IgD-negative memory B cell (primary cell): ENCODE measurements around the gene ZFC3H1. TPM values are rescaled to one million over a fixed set of nuclear protein-coding genes. Genes with fewer than 3 reads are reported as not detected.
"Not testable (repeated sequence)": the region's sequence is repeated elsewhere in the genome, so short reads cannot be mapped to it uniquely, and the experiment has no call there.

ENCODE experiments used
- H3K27ac Mint-ChIP-seq, 3 donors: one replicate each; pipeline ENCODE4 v1.8.0; 2020 to 2022; ENCODE audit warnings: mild to moderate bottlenecking in 3 of 3, mixed read lengths in 3 of 3, moderate library complexity in 1 of 3
- H3K27me3 Mint-ChIP-seq: one replicate; pipeline ENCODE4 v1.8.0; 2021; ENCODE audit warnings: mixed read lengths
- H3K36me3 Mint-ChIP-seq: one replicate; pipeline ENCODE4 v1.8.0; 2020; ENCODE audit warnings: mild to moderate bottlenecking, mixed read lengths
- H3K4me1 Mint-ChIP-seq, 3 donors: one replicate each; pipeline ENCODE4 v1.8.0; 2020 to 2022; ENCODE audit warnings: mixed read lengths in 3 of 3, mild to moderate bottlenecking in 1 of 3
- H3K4me3 Mint-ChIP-seq, 4 donors: one replicate each; pipeline ENCODE4 v1.8.0; 2020 to 2022; ENCODE audit warnings: mild to moderate bottlenecking in 4 of 4, mixed read lengths in 4 of 4, moderate library complexity in 3 of 4
- H3K9me3 Mint-ChIP-seq, 3 donors: one replicate each; pipeline ENCODE4 v1.8.0; 2020 to 2021; ENCODE audit warnings: mixed read lengths in 3 of 3, mild to moderate bottlenecking in 1 of 3
- polyA plus RNA-seq: library from polyadenylated mRNA; unstranded; fragments of 300-500 nt; fragmentation: Illumina TruSeq; gene quantifications from one replicate; pipeline ENCODE4 v1.2.3, GENCODE V29; 2021

ZFC3H1 gene
- polyA plus RNA-seq, 1 donor from 2014 or later: 39.3 TPM

GRCh38 chr12:71589478-71589881, 74.2 kb downstream of the ZFC3H1 start:
- no peaks in the 10 kb centered on the region for H3K4me1 Mint-ChIP-seq
- peaks cover 25% of the 10 kb centered on the region for H3K27me3 Mint-ChIP-seq
- H3K9me3 Mint-ChIP-seq: peaks cover 0 to 3% (median 0%) of the 10 kb centered on the region in 3 donors
- no peaks in the 10 kb centered on the region for H3K36me3 Mint-ChIP-seq
- H3K4me3 Mint-ChIP-seq: no peak overlapping the region
- H3K27ac Mint-ChIP-seq: no peak overlapping the region

GRCh38 chr12:71587012-71587411, 76.6 kb downstream of the ZFC3H1 start:
- Mint-ChIP-seq H3K27me3 (peaks cover 18% of the 10 kb centered on the region), H3K4me3 (no peak overlapping the region), H3K4me1 (no peaks in the 10 kb centered on the region), H3K9me3 (no peaks in the 10 kb centered on the region), H3K27ac (peak overlapping the region in 1 of 3 donors; percentile 54), H3K36me3 (no peaks in the 10 kb centered on the region)

DNA sequence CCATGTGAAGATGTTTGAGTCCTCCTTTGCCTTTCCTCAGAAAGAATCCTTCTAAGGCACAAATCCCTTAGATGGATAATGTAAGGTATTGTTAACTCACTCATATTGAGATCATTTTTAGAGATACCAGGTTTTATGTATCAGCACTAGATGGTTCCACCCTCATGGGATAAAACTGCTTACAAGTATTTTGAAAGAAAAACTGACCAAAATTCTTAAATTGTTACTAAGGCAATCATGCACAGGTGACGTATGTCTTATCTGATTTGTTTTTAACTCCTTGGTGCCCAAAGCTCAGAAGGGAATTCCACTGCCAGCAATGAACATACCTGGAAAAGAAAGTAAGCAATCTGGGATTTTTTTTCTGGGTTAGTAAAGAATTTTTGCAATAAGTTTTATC, 78.4 kb downstream of the ZFC3H1 start:
- no peak overlapping the region for H3K4me3 Mint-ChIP-seq
- no peak overlapping the region for H3K27ac Mint-ChIP-seq
- H3K4me1 Mint-ChIP-seq: no peaks in the 10 kb centered on the region
- H3K36me3 Mint-ChIP-seq: no peaks in the 10 kb centered on the region
- peaks cover 9% of the 10 kb centered on the region for H3K27me3 Mint-ChIP-seq
- H3K9me3 Mint-ChIP-seq: no peaks in the 10 kb centered on the region

GRCh38 chr12:71584356-71584755, 79.3 kb downstream of the ZFC3H1 start:
- Mint-ChIP-seq H3K4me3 (no peak overlapping the region), H3K9me3 (no peaks in the 10 kb centered on the region), H3K36me3 (peaks cover 2% of the 10 kb centered on the region), H3K27ac (peak overlapping the region in 1 of 3 donors; percentile 16), H3K27me3 (peaks cover 9% of the 10 kb centered on the region), H3K4me1 (no peaks in the 10 kb centered on the region)

GRCh38 chr12:71582925-71583324, 80.7 kb downstream of the ZFC3H1 start:
- Mint-ChIP-seq H3K4me1 (no peaks in the 10 kb centered on the region), H3K36me3 (peaks cover 2% of the 10 kb centered on the region), H3K27ac (no peak overlapping the region), H3K4me3 (no peak overlapping the region), H3K27me3 (peaks cover 9% of the 10 kb centered on the region), H3K9me3 (no peaks in the 10 kb centered on the region)

- Mint-ChIP-seq H3K27ac (no peak overlapping the region), H3K27me3 (peaks cover 4% of the 10 kb centered on the region), H3K4me3 (no peak overlapping the region), H3K9me3 (no peaks in the 10 kb centered on the region), H3K36me3 (peaks cover 2% of the 10 kb centered on the region), H3K4me1 (no peaks in the 10 kb centered on the region)
Measured at GRCh38 chr12:71581206-71581605, 82.4 kb downstream of the ZFC3H1 start.

GRCh38 chr12:71578694-71579258, 84.9 kb downstream of the ZFC3H1 start:
- H3K36me3 Mint-ChIP-seq: peaks cover 2% of the 10 kb centered on the region
- H3K4me3 Mint-ChIP-seq: no peak overlapping the region
- H3K4me1 Mint-ChIP-seq: no peaks in the 10 kb centered on the region
- H3K9me3 Mint-ChIP-seq: peaks cover 0 to 2% (median 0%) of the 10 kb centered on the region in 3 donors
- H3K27me3 Mint-ChIP-seq: peaks cover 3% of the 10 kb centered on the region
- no peak overlapping the region for H3K27ac Mint-ChIP-seq

DNA sequence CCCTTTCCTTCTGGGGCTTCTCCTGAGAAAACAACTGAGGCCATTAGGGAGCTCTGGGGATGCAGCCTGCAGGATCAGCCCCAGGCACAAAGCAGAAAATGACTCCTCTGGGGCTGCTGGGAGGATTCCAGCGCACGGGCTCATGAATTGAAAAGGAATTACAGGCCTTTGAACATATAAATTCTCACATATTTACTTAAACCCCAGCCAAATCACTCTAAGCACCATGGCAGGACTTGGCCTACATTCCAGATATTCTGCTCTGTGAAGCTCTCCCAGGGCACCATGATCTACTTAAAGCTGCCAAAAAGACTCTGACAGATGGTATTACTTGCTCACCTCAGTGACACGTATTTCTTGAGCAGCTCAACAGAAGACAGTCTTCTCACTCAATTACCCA, 87.2 kb downstream of the ZFC3H1 start:
- Mint-ChIP-seq H3K27me3 (peaks cover 4% of the 10 kb centered on the region), H3K9me3 (peaks cover 0 to 2% (median 0%) of the 10 kb centered on the region in 3 donors), H3K27ac (no peak overlapping the region), H3K36me3 (peaks cover 2% of the 10 kb centered on the region), H3K4me3 (no peak overlapping the region), H3K4me1 (peaks cover 0 to 4% (median 2%) of the 10 kb centered on the region in 3 donors)

GRCh38 chr12:71569885-71570284, 93.8 kb downstream of the ZFC3H1 start:
- H3K4me1 Mint-ChIP-seq, H3K9me3 Mint-ChIP-seq, H3K27ac Mint-ChIP-seq, H3K36me3 Mint-ChIP-seq, H3K27me3 Mint-ChIP-seq, H3K4me3 Mint-ChIP-seq: not testable (repeated sequence)

GRCh38 chr12:71567537-71567936, 96.1 kb downstream of the ZFC3H1 start:
- H3K9me3 Mint-ChIP-seq: peaks cover 0 to 4% (median 0%) of the 10 kb centered on the region in 3 donors
- no peaks in the 10 kb centered on the region for H3K36me3 Mint-ChIP-seq
- H3K4me1 Mint-ChIP-seq: no peaks in the 10 kb centered on the region
- no peak overlapping the region for H3K27ac Mint-ChIP-seq
- peaks cover 3% of the 10 kb centered on the region for H3K27me3 Mint-ChIP-seq
- H3K4me3 Mint-ChIP-seq: no peak overlapping the region

DNA sequence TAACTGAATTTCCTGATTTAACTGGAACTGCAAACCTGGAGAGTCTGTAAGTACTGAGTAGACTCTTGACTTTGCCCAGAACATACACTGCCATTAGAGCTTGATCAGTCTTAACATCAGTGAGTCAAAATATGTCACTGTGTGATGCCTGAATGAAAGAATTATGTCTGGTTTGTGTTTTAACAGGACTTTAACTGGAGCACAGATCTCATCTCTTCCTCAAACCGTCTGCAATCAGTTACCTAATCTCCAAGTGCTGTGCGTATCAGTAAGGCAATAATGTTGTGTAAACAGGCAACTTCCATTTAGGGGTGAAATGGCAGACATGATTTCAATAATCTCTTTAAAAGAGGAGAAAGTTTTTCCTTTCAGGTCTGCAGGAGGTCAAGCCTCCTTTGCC, 97.0 kb downstream of the ZFC3H1 start:
- Mint-ChIP-seq H3K27ac (no peak overlapping the region), H3K9me3 (peaks cover 0 to 4% (median 0%) of the 10 kb centered on the region in 3 donors), H3K4me1 (no peaks in the 10 kb centered on the region), H3K27me3 (peaks cover 2% of the 10 kb centered on the region), H3K36me3 (no peaks in the 10 kb centered on the region), H3K4me3 (no peak overlapping the region)

DNA sequence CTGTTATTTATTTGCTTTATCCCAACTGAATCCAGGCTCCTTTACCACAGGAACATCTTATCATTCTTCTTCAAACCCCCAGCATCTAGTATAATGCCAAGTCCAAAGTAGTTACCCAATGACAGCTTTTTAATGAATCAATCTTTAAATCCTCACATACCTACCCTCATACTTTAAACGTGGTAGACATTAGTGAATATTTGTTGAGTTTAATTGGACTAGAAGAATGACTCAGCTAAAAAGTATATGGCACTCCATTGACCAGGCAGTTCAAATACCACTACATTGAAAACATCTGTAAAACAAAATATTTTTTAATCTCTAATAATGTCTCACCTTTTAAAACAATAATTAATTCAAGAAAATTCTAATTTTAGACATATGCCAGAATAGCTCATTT, 98.1 kb downstream of the ZFC3H1 start:
- Mint-ChIP-seq H3K27ac (no peak overlapping the region), H3K4me3 (no peak overlapping the region), H3K4me1 (no peaks in the 10 kb centered on the region), H3K9me3 (peaks cover 0 to 4% (median 0%) of the 10 kb centered on the region in 3 donors), H3K36me3 (no peaks in the 10 kb centered on the region), H3K27me3 (peaks cover 4% of the 10 kb centered on the region)

DNA sequence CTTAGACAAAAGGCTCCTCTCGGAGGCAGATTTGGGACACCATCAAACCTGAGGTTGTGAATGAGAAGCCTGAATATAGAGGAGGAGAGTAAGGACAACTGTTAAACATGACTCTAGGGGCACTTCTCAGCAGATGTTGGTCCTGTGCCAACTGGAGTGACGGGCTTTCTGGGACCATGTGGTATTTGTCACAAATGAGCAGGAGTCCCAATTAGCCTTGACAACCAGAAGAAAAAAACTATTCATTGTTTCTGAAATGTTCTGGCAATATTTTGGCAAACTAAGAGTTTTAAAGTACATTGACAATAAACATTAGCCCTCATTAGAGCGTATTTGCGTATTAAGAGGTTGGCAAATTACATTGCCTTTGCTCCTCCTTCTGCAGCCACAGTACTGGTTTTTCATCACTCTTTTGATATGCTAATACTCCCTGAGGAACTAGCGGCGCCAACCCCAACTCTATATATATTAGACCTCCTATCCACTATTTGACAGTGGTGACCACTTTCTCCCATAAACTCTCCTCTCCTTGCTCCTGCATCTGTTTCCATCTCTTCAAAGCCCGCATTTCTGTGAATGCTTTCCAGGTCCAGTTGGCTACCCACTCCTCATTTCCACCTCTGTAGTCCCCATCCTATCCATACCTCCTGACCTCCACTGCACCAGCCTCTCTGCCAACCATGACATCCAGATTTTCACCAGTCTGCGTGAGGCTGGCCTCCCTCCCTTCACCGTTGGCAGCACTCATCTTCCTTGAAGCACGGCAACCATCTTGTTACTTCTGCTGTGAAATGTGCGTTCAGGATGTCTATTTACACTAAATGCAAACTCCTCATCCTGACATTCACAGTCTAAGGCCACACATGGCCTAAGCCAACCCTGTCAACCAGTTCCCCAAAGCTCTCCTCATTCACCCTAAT, 100.7 kb downstream of the ZFC3H1 start:
- H3K9me3 Mint-ChIP-seq: peaks cover 0 to under 1% (median 0%) of the 10 kb centered on the region in 3 donors
- H3K27me3 Mint-ChIP-seq: peaks cover 4% of the 10 kb centered on the region
- H3K4me1 Mint-ChIP-seq: no peaks in the 10 kb centered on the region
- no peaks in the 10 kb centered on the region for H3K36me3 Mint-ChIP-seq
- no peak overlapping the region for H3K4me3 Mint-ChIP-seq
- no peak overlapping the region for H3K27ac Mint-ChIP-seq
